WI38 (cell line): ENCODE measurements around the gene UFM1.

Source experiments
- H3K4me3 ChIP-seq: 2 replicates; pipeline ENCODE4 v1.5.1; 2011; ENCODE audit warnings: low read depth, mild to moderate bottlenecking, control low read depth, low read length
- TF ChIP-seq, protein P1 (sequence below): IDR thresholded peaks from 2 replicates; pipeline ENCODE4 v1.5.1; 2012; ENCODE audit warnings: low read depth, mild to moderate bottlenecking, control low read depth, low read length

UFM1 gene

DNA sequence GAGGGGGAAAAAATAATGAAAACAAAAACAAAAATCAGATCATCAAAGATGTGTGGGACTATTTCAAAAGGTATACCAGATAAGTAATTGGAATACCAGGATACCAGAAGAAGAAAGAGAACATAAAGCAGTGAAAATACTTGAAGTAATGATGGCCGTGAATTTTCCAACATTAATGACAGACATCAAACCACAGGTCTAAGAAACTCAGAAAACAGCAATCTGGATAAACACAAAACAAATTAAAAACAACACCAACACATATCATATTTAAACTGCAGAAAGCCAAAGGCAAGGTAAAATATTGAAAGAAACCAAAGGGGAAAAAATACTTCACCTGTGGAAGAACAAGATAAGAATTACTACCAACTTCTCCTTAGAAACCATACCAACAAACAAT lies 24.2 kb upstream of the UFM1 start:
- no peak overlapping the region for H3K4me3 ChIP-seq

DNA sequence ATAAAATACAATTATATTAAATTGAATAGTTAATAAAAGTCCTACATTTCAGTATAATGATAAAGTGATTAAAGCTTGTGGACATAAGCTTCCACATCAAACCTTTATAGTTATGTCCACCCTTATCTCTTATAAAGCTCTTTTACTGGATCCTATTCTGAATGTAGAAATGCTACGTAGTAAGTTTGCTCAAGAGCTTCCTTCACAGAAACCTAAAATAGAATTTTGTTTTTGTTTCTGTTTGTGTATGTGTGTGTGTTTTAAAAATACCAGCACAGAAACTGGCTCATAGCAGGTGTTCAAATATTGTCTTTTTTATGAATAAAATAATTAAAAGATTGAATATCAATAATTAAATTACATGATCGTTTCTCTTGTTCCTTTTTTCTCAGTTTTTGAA lies 21.0 kb upstream of the UFM1 start:
- TF ChIP-seq, protein P1, sequence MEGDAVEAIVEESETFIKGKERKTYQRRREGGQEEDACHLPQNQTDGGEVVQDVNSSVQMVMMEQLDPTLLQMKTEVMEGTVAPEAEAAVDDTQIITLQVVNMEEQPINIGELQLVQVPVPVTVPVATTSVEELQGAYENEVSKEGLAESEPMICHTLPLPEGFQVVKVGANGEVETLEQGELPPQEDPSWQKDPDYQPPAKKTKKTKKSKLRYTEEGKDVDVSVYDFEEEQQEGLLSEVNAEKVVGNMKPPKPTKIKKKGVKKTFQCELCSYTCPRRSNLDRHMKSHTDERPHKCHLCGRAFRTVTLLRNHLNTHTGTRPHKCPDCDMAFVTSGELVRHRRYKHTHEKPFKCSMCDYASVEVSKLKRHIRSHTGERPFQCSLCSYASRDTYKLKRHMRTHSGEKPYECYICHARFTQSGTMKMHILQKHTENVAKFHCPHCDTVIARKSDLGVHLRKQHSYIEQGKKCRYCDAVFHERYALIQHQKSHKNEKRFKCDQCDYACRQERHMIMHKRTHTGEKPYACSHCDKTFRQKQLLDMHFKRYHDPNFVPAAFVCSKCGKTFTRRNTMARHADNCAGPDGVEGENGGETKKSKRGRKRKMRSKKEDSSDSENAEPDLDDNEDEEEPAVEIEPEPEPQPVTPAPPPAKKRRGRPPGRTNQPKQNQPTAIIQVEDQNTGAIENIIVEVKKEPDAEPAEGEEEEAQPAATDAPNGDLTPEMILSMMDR: no peak
- H3K4me3 ChIP-seq: no peak overlapping the region

More for the DNA sequence above, 24.2 kb upstream of the UFM1 start:
- TF ChIP-seq, protein P1: no peak

DNA sequence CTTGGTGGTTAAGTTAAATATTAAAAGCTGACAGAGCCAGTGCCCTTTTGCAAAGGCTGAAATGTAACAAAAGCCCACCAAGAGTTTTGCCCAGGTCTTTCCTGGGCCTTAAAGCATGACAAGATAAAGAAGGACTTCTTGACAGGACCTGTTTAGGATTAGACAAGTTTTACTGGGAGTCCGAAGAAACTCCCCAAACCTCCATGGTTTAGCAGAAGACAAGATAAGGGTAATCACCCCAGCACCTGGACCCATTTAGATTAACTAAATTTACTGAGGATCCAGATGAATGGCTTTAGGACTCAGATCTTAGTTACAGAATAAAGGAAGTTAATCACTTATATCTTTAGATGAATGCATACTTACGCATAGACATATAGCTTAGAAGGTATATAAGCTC lies 14.8 kb upstream of the UFM1 start:
- TF ChIP-seq, protein P1: no peak

DNA sequence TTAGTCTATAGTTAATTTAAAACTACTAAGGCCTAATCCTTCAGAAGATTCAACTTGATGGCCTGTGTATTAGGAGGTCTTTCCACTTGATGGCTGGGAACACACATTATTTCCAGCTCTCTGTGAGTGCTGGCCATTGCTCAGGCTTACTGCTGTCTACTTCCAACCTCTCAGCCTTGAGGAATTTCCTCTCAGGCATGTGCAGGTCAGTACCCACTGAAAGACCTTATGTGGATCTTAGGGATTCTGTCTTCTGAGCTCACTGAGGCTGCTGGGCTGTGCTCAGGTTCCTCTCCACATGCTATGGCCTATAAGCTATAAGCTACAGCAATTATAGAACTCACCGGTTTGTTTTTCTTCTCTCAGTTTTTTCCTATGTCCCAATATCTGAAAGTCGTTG lies 11.6 kb upstream of the UFM1 start:
- no peak overlapping the region for H3K4me3 ChIP-seq
- TF ChIP-seq, protein P1: no peak

More for the DNA sequence above, 14.8 kb upstream of the UFM1 start:
- H3K4me3 ChIP-seq: no peak overlapping the region

DNA sequence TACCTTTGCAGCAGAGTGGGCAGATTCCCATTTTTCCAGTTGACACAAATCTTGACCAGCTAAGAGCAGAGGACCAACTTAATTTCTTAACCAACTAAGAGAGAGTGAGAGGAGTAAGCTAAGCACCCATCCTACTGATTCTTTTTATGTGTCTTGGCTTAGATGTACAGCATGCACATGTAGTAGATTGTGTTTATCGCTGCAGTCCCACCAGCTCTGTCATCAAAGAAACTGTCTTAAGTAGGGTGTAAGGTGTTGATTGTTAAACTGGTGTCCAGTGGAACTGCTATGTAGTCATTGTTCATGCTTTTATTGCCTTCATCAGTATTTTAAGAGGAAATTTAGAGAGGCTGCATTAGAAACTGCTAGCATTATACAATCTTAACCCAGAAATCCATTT lies 9.0 kb upstream of the UFM1 start:
- no peak overlapping the region for H3K4me3 ChIP-seq

DNA sequence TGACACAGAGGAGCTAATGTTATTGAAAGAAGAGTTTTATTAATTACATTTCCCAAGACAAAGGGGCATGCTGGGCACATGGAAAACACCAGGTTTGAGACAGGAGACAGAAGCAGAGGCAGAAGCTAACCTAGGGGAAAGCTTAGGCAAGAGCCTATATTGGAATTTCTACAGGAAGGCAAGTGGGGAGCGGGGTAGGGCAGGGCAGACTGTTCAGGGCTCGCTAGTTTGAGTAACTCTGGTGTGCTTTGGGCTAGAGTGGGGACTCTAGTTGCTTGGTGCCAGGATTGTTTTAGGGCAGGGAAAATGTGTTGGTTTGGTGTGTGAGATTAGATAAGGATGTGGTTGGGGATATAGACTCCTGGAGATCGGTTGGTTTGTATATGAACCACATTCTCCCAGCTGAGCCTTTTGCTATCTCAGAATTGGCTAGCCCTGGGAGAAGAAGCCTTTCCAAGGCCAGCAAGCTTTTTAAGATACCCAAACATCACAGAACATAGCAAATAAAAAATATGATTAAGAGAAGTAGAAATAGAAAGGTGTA lies 8.4 kb upstream of the UFM1 start:
- TF ChIP-seq, protein P1: no peak
- no peak overlapping the region for H3K4me3 ChIP-seq

More for the DNA sequence above, 9.0 kb upstream of the UFM1 start:
- TF ChIP-seq, protein P1: no peak

DNA sequence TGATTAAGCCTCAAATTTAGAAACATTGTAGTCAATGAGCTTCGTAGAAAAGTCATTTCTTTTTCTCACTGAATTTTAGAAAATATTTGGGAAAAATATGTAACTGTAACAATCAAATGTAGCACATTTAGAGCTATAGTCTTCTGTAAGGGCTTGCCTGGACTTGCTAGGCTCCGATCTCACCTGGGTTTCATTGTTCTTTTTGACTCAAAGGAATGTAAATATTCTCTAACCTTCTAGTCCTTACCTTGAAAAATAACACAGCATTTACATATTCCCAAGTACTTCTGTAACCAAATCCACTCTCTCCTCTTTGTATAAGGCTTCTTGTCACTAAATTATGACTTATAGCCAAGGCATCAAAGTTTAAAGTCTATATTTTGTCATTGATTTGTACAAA lies 2.9 kb upstream of the UFM1 start:
- no peak overlapping the region for H3K4me3 ChIP-seq
- TF ChIP-seq, protein P1: no peak
